ENCODE results near the gene DDX59. TPM values are rescaled to one million over a fixed set of nuclear protein-coding genes. Genes with fewer than 3 reads are reported as not detected.

Gene DDX59
- total and polyA plus RNA-seq, 9 of the 15 experiments (the other 6 are each of a cell fraction or from before 2014, with no cell fraction given), result 8.3 to 30.4 (median 19.8) TPM

DNA sequence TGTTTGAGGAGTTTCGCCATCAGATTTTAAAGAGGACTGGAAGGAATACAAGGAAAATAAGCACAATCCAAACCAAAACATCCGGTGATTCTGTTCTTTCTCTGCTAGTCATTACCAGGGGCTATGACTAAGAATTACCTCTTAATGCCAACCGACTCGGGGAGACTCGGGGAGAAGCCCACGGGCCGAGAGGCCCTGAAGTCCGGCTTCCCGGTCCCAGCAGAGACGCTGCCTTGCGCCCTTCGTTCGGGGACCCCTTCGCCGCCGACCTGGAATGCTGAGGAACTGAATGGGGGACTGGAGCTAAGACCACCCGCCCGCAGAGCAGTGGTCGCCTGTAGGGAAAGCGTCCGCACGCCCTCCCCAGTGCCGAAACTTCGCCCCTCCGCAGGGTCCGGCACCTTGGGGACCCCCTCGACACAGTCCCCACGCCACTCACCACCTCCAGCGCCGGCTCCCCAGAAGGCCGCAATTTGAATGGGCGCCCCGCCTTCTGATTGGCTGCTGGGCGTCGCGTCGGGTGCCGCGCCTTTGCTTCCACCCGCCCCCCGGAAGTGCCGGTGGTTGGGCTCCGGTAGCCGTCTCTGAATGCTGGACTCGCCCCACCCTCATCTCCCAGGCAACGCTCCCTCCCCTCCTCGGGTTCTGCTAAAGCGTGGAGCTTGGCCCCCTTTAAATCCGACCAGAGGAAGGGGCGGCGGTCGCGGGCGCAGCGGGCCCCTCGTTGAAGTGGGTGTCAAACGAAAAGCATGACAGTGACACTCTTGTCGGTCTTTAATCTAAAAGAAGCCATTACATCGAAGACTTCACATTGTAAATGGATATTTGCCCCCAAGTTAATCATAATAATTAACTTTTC is 49.2 kb downstream of the DDX59 start, which contains the start of gene KIF14 (continued):
- no peak for TF ChIP-seq KHSRP (IDR thresholded peaks at IDR 0.05)
- TF ChIP-seq MIER1 (IDR thresholded peaks at IDR 0.05; ENCODE audit: low read depth), result no peak
- TF ChIP-seq, protein P1, sequence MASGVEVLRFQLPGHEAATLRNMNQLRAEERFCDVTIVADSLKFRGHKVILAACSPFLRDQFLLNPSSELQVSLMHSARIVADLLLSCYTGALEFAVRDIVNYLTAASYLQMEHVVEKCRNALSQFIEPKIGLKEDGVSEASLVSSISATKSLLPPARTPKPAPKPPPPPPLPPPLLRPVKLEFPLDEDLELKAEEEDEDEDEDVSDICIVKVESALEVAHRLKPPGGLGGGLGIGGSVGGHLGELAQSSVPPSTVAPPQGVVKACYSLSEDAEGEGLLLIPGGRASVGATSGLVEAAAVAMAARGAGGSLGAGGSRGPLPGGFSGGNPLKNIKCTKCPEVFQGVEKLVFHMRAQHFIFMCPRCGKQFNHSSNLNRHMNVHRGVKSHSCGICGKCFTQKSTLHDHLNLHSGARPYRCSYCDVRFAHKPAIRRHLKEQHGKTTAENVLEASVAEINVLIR (CRISPR knock-in tag; IDR thresholded peaks at IDR 0.05), result peak; percentile 77
- TF ChIP-seq ZNF644 (tag; IDR thresholded peaks at IDR 0.05; ENCODE audit: low read depth), result no peak
- peak; percentile 83 for TF ChIP-seq SIN3B (IDR thresholded peaks at IDR 0.05; ENCODE audit: low read depth)
- no peak for TF ChIP-seq ZNF699 (CRISPR knock-in tag; IDR thresholded peaks at IDR 0.05; ENCODE audit: insufficient replicate concordance)
- TF ChIP-seq ZFPM2 (CRISPR knock-in tag; IDR thresholded peaks at IDR 0.05), result 0 out of 2 replicates have a peak, but pooled peaks have one; percentile 9
- TF ChIP-seq, protein P2, sequence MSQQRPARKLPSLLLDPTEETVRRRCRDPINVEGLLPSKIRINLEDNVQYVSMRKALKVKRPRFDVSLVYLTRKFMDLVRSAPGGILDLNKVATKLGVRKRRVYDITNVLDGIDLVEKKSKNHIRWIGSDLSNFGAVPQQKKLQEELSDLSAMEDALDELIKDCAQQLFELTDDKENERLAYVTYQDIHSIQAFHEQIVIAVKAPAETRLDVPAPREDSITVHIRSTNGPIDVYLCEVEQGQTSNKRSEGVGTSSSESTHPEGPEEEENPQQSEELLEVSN (IDR thresholded peaks at IDR 0.05; ENCODE audit: borderline replicate concordance in 1 of 2, extremely low read depth in 1 of 2, insufficient read depth in 1 of 2, insufficient read length in 1 of 2, low read depth in 1 of 2, low read length in 1 of 2, poor library complexity in 1 of 2, severe bottlenecking in 1 of 2), result peak; percentile 50 to 86
- TF ChIP-seq, protein P3, sequence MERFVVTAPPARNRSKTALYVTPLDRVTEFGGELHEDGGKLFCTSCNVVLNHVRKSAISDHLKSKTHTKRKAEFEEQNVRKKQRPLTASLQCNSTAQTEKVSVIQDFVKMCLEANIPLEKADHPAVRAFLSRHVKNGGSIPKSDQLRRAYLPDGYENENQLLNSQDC (CRISPR knock-in tag; IDR thresholded peaks at IDR 0.05), result no peak
- TF ChIP-seq MYNN (IDR thresholded peaks at IDR 0.05), result peak; percentile 71; the same call in 1 of the 2 replicates
- no peak for TF ChIP-seq MYNN (CRISPR knock-in tag; IDR thresholded peaks at IDR 0.05)
- no peak for TF ChIP-seq HIVEP1 (CRISPR knock-in tag; IDR thresholded peaks at IDR 0.05)
- peak; percentile 77 for TF ChIP-seq FOS (IDR thresholded peaks at IDR 0.05; ENCODE audit: extremely low read depth, insufficient read length)
- peak; percentile 99 for TF ChIP-seq CXXC5 (CRISPR knock-in tag; IDR thresholded peaks at IDR 0.05)
- TF ChIP-seq MCM2 (IDR thresholded peaks at IDR 0.05; ENCODE audit: low read depth), result no peak
- no peak for TF ChIP-seq FOXJ2 (tag; IDR thresholded peaks at IDR 0.05)
- peak; percentile 63 for TF ChIP-seq FOSL1 (tag; conservative IDR thresholded peaks at IDR 0.05)
- TF ChIP-seq L3MBTL2 (IDR thresholded peaks at IDR 0.05), result peak; percentile 80
- TF ChIP-seq KDM5B (IDR thresholded peaks at IDR 0.05; ENCODE audit: insufficient replicate concordance, low read depth, low read length), result peak; percentile 64
- no peak for TF ChIP-seq RBM17 (IDR thresholded peaks at IDR 0.05; ENCODE audit: borderline replicate concordance, low read depth, low read length)
- no peak for TF ChIP-seq ZNF174 (CRISPR knock-in tag; IDR thresholded peaks at IDR 0.05)
- TF ChIP-seq, protein P4, sequence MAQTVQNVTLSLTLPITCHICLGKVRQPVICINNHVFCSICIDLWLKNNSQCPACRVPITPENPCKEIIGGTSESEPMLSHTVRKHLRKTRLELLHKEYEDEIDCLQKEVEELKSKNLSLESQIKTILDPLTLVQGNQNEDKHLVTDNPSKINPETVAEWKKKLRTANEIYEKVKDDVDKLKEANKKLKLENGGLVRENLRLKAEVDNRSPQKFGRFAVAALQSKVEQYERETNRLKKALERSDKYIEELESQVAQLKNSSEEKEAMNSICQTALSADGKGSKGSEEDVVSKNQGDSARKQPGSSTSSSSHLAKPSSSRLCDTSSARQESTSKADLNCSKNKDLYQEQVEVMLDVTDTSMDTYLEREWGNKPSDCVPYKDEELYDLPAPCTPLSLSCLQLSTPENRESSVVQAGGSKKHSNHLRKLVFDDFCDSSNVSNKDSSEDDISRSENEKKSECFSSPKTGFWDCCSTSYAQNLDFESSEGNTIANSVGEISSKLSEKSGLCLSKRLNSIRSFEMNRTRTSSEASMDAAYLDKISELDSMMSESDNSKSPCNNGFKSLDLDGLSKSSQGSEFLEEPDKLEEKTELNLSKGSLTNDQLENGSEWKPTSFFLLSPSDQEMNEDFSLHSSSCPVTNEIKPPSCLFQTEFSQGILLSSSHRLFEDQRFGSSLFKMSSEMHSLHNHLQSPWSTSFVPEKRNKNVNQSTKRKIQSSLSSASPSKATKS (CRISPR knock-in tag; IDR thresholded peaks at IDR 0.05), result no peak
- TF ChIP-seq ZNF212 (CRISPR knock-in tag; IDR thresholded peaks at IDR 0.05), result no peak
- no peak for TF ChIP-seq SLC30A9 (CRISPR knock-in tag; IDR thresholded peaks at IDR 0.05)
- TF ChIP-seq CHCHD3 (CRISPR knock-in tag; IDR thresholded peaks at IDR 0.05), result no peak

All from K562 (cell line).